NCI-H2196 treated with DMSO at 0.1 percent for 48 hours (cell line): ENCODE measurements around the gene PLEK.
"Not testable (repeated sequence)": the region's sequence is repeated elsewhere in the genome, so short reads cannot be mapped to it uniquely, and the experiment has no call there.

Source experiments
- DNase-seq: peaks from one replicate; lab custom pipeline; 2025; ENCODE audit not compliant: unreplicated experiment; lab: John Stamatoyannopoulos, UW

PLEK gene

DNA sequence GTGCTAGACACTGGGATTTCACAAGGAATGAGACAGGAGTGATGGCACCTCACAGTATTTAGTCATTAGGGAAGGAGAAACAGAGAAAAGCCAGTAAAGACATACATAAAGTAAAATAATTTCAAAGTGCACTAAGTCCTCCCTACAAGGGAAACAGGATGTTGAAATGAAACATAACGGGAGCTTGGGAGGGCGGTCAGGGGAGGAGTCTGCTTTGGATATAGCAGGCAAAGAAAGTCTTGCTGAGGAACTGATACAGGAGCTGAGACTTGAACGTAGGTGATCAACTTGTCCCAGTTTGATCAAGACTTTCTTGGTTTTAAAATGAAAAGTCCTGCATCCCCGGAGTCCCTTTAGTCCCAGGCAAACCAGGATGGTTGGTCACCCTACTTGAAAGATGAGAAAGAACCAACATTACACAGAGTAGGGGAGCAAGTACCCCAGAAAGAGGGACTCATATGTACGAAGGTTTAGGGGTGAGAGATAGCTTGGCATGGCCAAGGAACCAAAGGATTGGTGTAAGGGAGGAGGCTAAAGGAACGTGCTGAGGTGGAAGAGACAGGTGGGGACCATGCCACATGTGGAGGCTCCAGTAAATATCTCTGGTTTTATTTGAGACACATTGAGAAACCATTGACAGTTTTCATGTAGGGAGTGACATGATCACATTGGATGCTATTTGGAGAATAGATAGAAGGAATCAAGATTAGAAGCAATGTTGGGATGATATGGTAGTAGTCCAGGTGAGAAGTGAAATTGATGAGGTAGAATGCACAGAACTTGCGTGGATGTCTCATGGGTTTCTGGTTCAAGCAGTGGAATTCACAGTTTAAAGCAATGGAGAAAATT is 73.6 kb downstream of the PLEK start:
- no peak for DNase-seq

DNA sequence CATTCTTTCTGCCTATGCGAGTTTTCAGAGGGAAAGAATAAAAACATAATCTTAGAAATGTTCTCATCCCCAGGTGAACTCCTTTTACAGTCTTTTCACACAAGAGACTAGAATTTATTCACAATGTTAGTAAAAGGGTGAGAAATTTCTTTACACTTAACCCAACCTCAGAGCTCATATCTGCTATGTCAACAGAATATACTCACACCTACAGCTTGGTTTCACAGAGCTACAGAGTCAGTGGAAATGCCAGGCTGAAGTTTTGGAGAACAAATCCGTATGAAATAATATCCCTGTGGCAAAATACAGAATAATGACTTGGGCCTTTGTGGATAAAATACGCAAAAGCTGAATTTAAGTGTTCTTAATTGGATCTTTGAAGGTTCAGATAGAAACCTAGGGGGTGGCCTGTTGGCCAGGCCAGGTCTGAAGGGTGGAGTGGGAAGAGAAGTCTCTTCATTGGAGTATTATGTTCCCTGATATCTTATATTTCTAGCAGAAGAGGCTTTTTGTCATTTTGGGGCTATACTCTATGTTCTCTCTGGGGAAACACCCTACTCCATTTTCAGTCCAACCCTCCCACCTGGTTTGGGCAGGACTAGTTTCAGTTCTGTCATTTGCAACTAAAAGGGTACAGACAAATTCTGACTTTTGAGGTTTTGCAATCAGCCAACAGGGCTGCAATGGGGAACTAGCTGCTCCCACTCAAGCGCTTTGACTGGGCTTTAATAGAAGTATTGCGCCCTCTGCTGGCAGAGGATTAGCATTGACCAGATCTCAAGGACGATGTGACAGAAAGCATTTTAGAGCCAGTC is 76.3 kb downstream of the PLEK start:
- peak; percentile 43 for DNase-seq

DNA sequence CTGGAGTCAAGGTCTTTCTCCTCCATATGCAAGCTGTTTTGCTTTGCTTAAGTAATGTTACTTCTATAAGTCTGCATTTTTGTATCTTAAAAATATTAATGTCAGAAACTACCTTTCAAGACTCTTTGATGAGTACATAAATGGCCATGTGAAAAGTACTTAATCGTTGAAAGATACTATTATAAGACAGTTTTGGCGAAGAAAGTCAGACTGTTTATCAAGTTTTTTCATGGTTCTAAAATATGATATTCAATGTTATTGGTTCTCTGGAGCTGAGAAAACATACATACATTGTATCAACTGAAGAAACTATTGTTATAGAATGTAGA is 76.9 kb downstream of the PLEK start:
- DNase-seq = no peak

DNA sequence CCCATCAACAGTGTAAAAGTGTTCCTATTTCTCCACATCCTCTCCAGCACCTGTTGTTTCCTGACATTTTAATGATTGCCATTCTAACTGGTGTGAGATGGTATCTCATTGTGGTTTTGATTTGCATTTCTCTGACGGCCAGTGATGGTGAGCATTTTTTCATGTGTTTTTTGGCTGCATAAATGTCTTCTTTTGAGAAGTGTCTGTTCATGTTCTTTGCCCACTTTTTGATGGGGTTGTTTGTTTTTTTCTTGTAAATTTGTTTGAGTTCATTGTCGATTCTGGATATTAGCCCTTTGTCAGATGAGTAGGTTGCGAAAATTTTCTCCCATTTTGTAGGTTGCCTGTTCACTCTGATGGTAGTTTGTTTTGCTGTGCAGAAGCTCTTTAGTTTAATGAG is 81.3 kb downstream of the PLEK start:
- not testable (repeated sequence) for DNase-seq
